ENCODE measurements around the gene ODF2. TPM values are rescaled to one million over a fixed set of nuclear protein-coding genes. Genes with fewer than 3 reads are reported as not detected.
A peak's percentile ranks its signal among the peaks of the same experiment; 100 is the strongest.

The ODF2 gene
- total and polyA plus RNA-seq, 7 donors, result 6.7 to 20.5 (median 9.6) TPM

DNA sequence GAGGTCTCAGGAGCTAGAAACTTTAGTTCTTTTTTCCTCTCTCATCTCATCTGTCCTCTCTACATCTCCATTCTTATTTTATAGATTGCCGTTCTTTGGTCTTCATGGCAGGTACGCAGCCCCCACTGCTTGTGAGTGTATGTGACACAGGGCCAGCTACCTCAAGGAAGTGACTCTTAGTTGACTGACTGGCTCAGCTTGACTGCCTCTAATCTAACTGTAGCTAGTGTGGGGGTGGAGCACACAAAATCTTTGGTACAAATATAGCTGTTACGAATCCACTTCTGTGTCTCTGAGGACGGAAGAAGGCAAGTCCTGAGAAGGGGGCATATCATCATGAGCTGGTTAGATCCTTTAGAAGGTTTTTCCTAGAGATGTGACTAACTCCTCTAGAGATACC, 76.8 kb downstream of the ODF2 start:
- Histone ChIP-seq H3K9me3 (no peaks in the 10 kb centered on the region), H3K27ac (no peak overlapping the region), H3K27me3 (ENCODE audit: insufficient read depth in 3 of 3, low read length in 2 of 3) (no peaks in the 10 kb centered on the region), H3K4me3 (no peak overlapping the region), H3K4me1 (no peaks in the 10 kb centered on the region), H3K36me3 (ENCODE audit: insufficient read depth in 1 of 2, low read depth in 1 of 2) (peaks cover 11 to 98% of the 10 kb centered on the region in 2 donors)
- TF ChIP-seq, protein P1, sequence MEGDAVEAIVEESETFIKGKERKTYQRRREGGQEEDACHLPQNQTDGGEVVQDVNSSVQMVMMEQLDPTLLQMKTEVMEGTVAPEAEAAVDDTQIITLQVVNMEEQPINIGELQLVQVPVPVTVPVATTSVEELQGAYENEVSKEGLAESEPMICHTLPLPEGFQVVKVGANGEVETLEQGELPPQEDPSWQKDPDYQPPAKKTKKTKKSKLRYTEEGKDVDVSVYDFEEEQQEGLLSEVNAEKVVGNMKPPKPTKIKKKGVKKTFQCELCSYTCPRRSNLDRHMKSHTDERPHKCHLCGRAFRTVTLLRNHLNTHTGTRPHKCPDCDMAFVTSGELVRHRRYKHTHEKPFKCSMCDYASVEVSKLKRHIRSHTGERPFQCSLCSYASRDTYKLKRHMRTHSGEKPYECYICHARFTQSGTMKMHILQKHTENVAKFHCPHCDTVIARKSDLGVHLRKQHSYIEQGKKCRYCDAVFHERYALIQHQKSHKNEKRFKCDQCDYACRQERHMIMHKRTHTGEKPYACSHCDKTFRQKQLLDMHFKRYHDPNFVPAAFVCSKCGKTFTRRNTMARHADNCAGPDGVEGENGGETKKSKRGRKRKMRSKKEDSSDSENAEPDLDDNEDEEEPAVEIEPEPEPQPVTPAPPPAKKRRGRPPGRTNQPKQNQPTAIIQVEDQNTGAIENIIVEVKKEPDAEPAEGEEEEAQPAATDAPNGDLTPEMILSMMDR (IDR thresholded peaks at IDR 0.05), result no peak
- DNase-seq, result no peak
- 95 to 97% (median 97%) methylated on average over 4 of the region's 4 CpGs for WGBS, 3 donors
- intact Hi-C loops (cut with DNase I), result no loop called here
- ATAC-seq, result no peak

GRCh38 chr9:128540634-128541360, 85.0 kb downstream of the ODF2 start:
- H3K27ac ChIP-seq, result no peak overlapping the region
- ATAC-seq, result peak in 1 of 4 donors; percentile 37
- H3K36me3 ChIP-seq (ENCODE audit: insufficient read depth in 1 of 2, low read depth in 1 of 2), result peaks cover 13 to 81% of the 10 kb centered on the region in 2 donors
- H3K9me3 ChIP-seq, result no peaks in the 10 kb centered on the region
- no peak overlapping the region for H3K4me3 ChIP-seq
- DNase-seq, result no peak
- TF ChIP-seq, protein P1 (IDR thresholded peaks at IDR 0.05), result no peak
- WGBS, 3 donors, result 68 to 79% (median 74%) methylated on average over 3 of the region's 3 CpGs
- H3K4me1 ChIP-seq, result no peaks in the 10 kb centered on the region
- intact Hi-C loops (cut with DNase I), result no loop called here
- H3K27me3 ChIP-seq (ENCODE audit: insufficient read depth in 3 of 3, low read length in 2 of 3), result no peaks in the 10 kb centered on the region

- ATAC-seq (no peak), DNase-seq (no peak)
- TF ChIP-seq, protein P1 (IDR thresholded peaks at IDR 0.05), result no peak
- intact Hi-C loops (cut with DNase I), result no loop called here
- no peak overlapping the region for H3K27ac ChIP-seq
- no peak overlapping the region for H3K4me3 ChIP-seq
- H3K4me1 ChIP-seq, result peaks cover 8% of the 10 kb centered on the region
- H3K27me3 ChIP-seq (ENCODE audit: insufficient read depth in 3 of 3, low read length in 2 of 3), result no peaks in the 10 kb centered on the region
- peaks cover 6 to 24% of the 10 kb centered on the region in 2 donors for H3K36me3 ChIP-seq (ENCODE audit: insufficient read depth in 1 of 2, low read depth in 1 of 2)
- WGBS, 3 donors, result 76 to 90% (median 82%) methylated on average over 3 of the region's 3 CpGs
- no peaks in the 10 kb centered on the region for H3K9me3 ChIP-seq
Measured at GRCh38 chr9:128546504-128546903, 90.7 kb downstream of the ODF2 start.

DNA sequence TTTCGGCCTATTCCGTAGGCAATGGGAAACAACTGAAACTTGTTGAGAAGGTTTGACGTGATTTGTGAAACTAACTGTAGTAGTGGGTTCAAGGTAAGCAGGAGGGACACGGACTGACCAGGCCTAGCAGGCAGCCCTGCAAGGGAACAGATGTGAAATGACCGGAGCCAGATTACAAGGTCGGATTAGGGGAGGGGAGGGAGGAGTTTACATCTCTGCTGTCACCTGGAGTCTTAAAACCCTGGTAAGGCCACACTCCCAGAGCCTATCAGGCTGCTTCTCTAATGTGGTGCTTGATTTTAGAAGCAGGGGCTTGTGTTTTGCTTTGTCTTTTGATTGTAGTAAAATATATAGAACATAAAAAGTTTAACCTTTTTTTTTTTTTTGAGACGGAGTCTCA, 93.1 kb downstream of the ODF2 start:
- Histone ChIP-seq H3K27ac (no peak overlapping the region), H3K9me3 (no peaks in the 10 kb centered on the region), H3K36me3 (ENCODE audit: insufficient read depth in 1 of 2, low read depth in 1 of 2) (peaks cover 0 to under 1% of the 10 kb centered on the region in 2 donors), H3K4me1 (peaks cover 23% of the 10 kb centered on the region), H3K27me3 (ENCODE audit: insufficient read depth in 3 of 3, low read length in 2 of 3) (no peaks in the 10 kb centered on the region), H3K4me3 (no peak overlapping the region)
- intact Hi-C loops (cut with DNase I), result no loop called here
- TF ChIP-seq, protein P1 (IDR thresholded peaks at IDR 0.05), result no peak
- WGBS, 3 donors, result 90 to 92% (median 90%) methylated on average over 7 of the region's 7 CpGs
- ATAC-seq (no peak), DNase-seq (no peak)

- TF ChIP-seq, protein P1 (IDR thresholded peaks at IDR 0.05), result no peak
- no peaks in the 10 kb centered on the region for H3K36me3 ChIP-seq (ENCODE audit: insufficient read depth in 1 of 2, low read depth in 1 of 2)
- peak overlapping the region; percentile 77 for H3K27ac ChIP-seq
- intact Hi-C loops (cut with DNase I), result no loop called here
- ATAC-seq, result no peak
- WGBS, 3 donors, result 76 to 84% (median 79%) methylated on average over 2 of the region's 2 CpGs
- no peaks in the 10 kb centered on the region for H3K27me3 ChIP-seq (ENCODE audit: insufficient read depth in 3 of 3, low read length in 2 of 3)
- H3K9me3 ChIP-seq, result no peaks in the 10 kb centered on the region
- peaks cover 36% of the 10 kb centered on the region for H3K4me1 ChIP-seq
- DNase-seq, result no peak
- H3K4me3 ChIP-seq, result no peak overlapping the region
Measured at GRCh38 chr9:128550226-128550625, 94.4 kb downstream of the ODF2 start.
